BE2C (cell line): ENCODE measurements around the gene FETUB.

ENCODE experiments used
- DNase-seq: peaks from one replicate; pipeline ENCODE4 v3.0.0-alpha.2; 2020
- H3K27me3 ChIP-seq: fragments of 250-450 bp; sonication (Bioruptor Pico); 2 replicates; pipeline ENCODE4 v1.5.1; 2020; ENCODE audit warnings: mild to moderate bottlenecking
- H3K36me3 ChIP-seq: fragments of 250-450 bp; sonication (Bioruptor Pico); 2 replicates; pipeline ENCODE4 v1.5.1; 2020; ENCODE audit warnings: mild to moderate bottlenecking
- H3K4me1 ChIP-seq: fragments of 250-450 bp; sonication (Bioruptor Pico); 2 replicates; pipeline ENCODE4 v1.5.1; 2020
- H3K4me3 ChIP-seq: 2 replicates; pipeline ENCODE4 v1.5.1; 2011; ENCODE audit warnings: low read depth, low read length
- H3K9me3 ChIP-seq: fragments of 250-450 bp; sonication (Bioruptor Pico); 2 replicates; pipeline ENCODE4 v1.5.1; 2020
- TF ChIP-seq, protein P1 (sequence below): IDR thresholded peaks from 2 replicates; pipeline ENCODE4 v1.5.1; 2012; ENCODE audit warnings: mild to moderate bottlenecking, low read depth, low read length

Gene FETUB

DNA sequence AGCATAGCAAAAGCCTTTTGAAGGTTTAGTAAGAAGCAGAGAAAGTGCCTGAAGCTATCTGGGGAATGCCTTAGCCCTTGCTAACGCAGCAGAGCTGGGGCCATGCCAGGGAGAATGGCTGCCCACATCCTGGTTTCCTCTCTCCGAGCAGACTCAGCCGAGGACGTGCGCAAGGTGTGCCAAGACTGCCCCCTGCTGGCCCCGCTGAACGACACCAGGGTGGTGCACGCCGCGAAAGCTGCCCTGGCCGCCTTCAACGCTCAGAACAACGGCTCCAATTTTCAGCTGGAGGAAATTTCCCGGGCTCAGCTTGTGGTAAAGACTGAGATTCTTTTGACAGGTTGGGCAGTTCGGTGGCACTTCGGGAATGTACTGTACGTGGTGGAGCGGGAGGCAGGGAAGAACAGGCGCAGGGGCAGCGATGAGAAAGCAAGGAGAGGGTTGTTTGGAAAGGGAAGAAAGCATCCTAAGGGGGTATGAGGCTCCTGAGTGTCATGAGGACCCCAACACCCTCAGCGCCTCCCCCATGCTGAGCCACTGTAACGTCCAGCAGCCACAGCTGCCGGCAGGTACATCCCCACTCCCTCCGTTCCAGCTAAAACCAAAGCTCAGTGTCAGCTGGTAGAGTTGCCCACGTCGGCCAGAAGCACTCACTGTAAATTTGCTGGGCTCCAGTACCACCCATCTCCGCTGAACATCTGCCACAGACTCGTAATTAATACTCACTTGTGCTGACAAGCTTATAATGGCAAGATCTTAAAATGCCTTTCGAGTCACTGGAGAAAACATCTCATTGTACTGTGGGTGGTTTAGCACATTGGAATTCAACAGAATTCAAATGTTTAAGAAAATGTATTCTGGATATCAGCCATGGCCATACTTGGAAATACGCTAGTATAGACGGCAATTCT lies 22.9 kb upstream of the FETUB start:
- Histone ChIP-seq H3K4me1 (no peaks in the 10 kb centered on the region), H3K4me3 (peak overlapping the region; percentile 8), H3K27me3 (peaks cover 18% of the 10 kb centered on the region; the same call in 1 of the 2 replicates), H3K36me3 (no peaks in the 10 kb centered on the region), H3K9me3 (no peaks in the 10 kb centered on the region)
- peak; percentile 84 for DNase-seq
- TF ChIP-seq, protein P1, sequence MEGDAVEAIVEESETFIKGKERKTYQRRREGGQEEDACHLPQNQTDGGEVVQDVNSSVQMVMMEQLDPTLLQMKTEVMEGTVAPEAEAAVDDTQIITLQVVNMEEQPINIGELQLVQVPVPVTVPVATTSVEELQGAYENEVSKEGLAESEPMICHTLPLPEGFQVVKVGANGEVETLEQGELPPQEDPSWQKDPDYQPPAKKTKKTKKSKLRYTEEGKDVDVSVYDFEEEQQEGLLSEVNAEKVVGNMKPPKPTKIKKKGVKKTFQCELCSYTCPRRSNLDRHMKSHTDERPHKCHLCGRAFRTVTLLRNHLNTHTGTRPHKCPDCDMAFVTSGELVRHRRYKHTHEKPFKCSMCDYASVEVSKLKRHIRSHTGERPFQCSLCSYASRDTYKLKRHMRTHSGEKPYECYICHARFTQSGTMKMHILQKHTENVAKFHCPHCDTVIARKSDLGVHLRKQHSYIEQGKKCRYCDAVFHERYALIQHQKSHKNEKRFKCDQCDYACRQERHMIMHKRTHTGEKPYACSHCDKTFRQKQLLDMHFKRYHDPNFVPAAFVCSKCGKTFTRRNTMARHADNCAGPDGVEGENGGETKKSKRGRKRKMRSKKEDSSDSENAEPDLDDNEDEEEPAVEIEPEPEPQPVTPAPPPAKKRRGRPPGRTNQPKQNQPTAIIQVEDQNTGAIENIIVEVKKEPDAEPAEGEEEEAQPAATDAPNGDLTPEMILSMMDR, result peak; percentile 89

DNA sequence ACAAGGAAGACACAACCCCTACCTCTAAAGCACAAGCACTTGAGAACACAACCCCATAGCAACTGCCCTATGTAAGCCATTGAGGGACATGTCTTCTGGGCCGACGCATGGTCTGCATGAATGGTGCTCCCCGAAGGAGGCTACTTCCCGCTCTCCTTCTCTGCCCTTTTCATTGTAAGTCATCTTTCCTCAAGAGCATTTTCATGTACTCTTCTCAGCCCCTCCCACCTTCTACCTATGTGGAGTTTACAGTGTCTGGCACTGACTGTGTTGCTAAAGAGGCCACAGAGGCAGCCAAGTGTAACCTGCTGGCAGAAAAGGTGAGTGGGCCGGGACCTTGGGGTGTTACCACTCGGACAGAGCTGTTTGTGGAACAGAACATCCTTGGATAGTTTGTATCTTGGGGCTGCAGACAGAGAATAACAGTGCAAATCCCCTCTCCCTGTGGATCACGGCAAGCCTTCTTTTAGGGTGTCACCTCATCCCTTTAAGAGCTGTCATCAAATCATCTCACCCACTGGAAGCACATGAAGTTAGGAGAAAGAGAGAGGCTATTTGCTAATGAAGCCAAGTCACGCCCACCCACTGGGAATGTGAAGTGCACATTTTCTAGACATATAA lies 21.8 kb upstream of the FETUB start:
- TF ChIP-seq, protein P1, result no peak

DNA sequence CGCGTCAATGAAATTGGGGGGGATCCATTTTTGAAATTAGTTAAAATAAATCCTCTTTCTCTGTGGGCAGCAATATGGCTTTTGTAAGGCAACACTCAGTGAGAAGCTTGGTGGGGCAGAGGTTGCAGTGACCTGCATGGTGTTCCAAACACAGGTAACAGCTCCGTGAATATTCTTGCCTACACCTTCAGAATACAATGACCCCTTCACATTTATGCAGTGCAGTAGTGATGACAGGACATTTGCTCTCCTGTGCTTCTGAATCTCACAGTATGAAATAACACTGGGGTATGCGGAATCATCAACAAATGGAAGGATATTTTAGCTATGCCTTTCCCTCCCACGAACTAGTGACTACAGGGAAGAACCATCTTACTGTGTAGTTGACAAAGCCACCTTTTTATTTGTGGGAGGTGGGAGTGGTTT lies 20.4 kb upstream of the FETUB start:
- no peaks in the 10 kb centered on the region for H3K36me3 ChIP-seq
- H3K4me3 ChIP-seq, result no peak overlapping the region
- H3K9me3 ChIP-seq, result no peaks in the 10 kb centered on the region
- TF ChIP-seq, protein P1, result no peak
- no peak for DNase-seq
- H3K27me3 ChIP-seq, result peaks cover 25% of the 10 kb centered on the region
- H3K4me1 ChIP-seq, result no peaks in the 10 kb centered on the region

More for the DNA sequence above, 21.8 kb upstream of the FETUB start:
- no peak overlapping the region for H3K4me3 ChIP-seq
- no peaks in the 10 kb centered on the region for H3K4me1 ChIP-seq
- H3K36me3 ChIP-seq, result no peaks in the 10 kb centered on the region
- peaks cover 19% of the 10 kb centered on the region; the same call in 1 of the 2 replicates for H3K27me3 ChIP-seq
- no peak for DNase-seq
- no peaks in the 10 kb centered on the region for H3K9me3 ChIP-seq

DNA sequence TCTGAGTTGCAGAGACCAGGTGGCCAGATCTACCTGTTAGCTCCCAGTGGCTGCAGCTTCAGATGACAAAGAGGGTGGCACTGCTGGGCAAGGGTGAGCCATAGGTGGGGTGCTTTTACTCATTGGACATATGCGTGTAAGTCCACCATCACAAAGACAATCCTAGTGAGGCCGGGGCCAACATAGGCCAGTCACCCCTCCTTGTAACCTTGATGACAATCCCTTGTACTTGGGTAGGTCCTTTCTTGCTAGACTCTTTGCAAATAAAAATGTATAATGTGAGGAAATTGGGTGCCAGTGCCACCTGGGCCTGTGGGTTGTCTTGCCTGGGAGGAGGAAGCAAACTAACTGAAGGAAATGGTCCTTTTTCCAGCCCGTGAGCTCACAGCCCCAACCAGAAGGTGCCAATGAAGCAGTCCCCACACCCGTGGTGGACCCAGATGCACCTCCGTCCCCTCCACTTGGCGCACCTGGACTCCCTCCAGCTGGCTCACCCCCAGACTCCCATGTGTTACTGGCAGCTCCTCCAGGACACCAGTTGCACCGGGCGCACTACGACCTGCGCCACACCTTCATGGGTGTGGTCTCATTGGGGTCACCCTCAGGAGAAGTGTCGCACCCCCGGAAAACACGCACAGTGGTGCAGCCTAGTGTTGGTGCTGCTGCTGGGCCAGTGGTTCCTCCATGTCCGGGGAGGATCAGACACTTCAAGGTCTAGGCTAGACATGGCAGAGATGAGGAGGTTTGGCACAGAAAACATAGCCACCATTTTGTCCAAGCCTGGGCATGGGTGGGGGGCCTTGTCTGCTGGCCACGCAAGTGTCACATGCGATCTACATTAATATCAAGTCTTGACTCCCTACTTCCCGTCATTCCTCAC lies 19.7 kb upstream of the FETUB start:
- DNase-seq, result no peak
- Histone ChIP-seq H3K36me3 (no peaks in the 10 kb centered on the region), H3K4me3 (no peak overlapping the region), H3K4me1 (no peaks in the 10 kb centered on the region), H3K9me3 (no peaks in the 10 kb centered on the region), H3K27me3 (peaks cover 32% of the 10 kb centered on the region)
- TF ChIP-seq, protein P1, result no peak

DNA sequence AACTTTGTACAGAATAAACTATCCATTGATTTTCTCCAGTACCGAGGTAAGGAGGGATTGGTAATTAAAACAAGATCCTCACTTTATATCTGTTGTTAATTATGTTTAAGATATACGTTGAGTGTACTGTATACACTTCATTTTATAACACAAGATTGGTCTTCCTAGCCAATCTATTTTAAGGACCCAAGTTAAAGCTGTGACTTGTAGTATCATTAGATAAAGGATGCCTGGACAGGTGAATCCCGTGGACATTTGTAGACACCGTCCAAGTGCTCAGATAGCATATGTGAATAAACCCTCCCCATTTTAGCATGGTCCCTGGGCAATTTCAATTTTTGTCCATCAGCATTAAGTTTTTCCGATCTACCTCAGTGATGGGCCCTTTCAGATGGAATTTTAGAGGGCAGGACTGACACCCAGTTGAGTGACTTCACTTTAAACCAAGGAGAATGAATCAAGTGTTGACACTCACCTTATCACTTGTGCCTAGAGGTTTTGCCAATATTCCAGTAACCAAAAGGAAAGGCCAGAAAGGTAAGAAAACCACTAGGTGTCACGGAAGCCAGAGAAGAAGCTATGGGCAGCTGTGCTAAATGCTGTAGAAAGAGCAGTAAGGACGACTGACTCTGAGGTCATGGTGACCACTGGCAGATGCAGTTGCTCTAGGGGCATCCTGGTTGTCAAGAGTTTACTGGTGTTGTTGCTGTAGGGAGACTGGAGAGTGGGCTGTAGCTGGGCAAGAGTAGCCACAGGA lies 18.1 kb upstream of the FETUB start:
- TF ChIP-seq, protein P1, result no peak
- H3K27me3 ChIP-seq, result peaks cover 35% of the 10 kb centered on the region
- H3K9me3 ChIP-seq, result no peaks in the 10 kb centered on the region

More for the DNA sequence above, 18.1 kb upstream of the FETUB start:
- Histone ChIP-seq H3K4me3 (no peak overlapping the region), H3K4me1 (no peaks in the 10 kb centered on the region), H3K36me3 (no peaks in the 10 kb centered on the region)
- DNase-seq, result no peak
